Immature natural killer cell (primary cell): ENCODE data around the gene SLC27A5. TPM values are rescaled to one million over a fixed set of nuclear protein-coding genes. Genes with fewer than 3 reads are reported as not detected.

ENCODE experiments used
- DNase-seq, 3 donors: peaks; one replicate each; pipeline ENCODE4 v3.0.0; 2022; ENCODE audit warnings: mixed read lengths in 1 of 3
- H3K27ac Mint-ChIP-seq, 6 donors: one replicate each; pipeline ENCODE4 v1.8.0; 2020; ENCODE audit warnings: mixed read lengths in 6 of 6, mild to moderate bottlenecking in 5 of 6, inconsistent platforms in 4 of 6, moderate library complexity in 3 of 6
- H3K27me3 Mint-ChIP-seq, 3 donors: one replicate each; pipeline ENCODE4 v1.8.0; 2020 to 2021; ENCODE audit warnings: low read depth in 3 of 3, mild to moderate bottlenecking in 3 of 3, mixed read lengths in 3 of 3, moderate library complexity in 3 of 3, inconsistent platforms in 1 of 3
- H3K36me3 Mint-ChIP-seq, 3 donors: one replicate each; pipeline ENCODE4 v1.8.0; 2020; ENCODE audit warnings: mixed read lengths in 3 of 3, inconsistent platforms in 2 of 3, mild to moderate bottlenecking in 2 of 3
- H3K4me1 Mint-ChIP-seq, 2 donors: one replicate each; pipeline ENCODE4 v1.8.0; 2020; ENCODE audit warnings: inconsistent platforms in 2 of 2, mild to moderate bottlenecking in 2 of 2, mixed read lengths in 2 of 2, moderate library complexity in 1 of 2
- H3K4me3 Mint-ChIP-seq, 5 donors: one replicate each; pipeline ENCODE4 v1.8.0; 2020; ENCODE audit warnings: mild to moderate bottlenecking in 5 of 5, mixed read lengths in 5 of 5, inconsistent platforms in 3 of 5, moderate library complexity in 3 of 5
- H3K9me3 Mint-ChIP-seq, 6 donors: one replicate each; pipeline ENCODE4 v1.8.0; 2020; ENCODE audit warnings: mild to moderate bottlenecking in 6 of 6, mixed read lengths in 6 of 6, inconsistent platforms in 4 of 6, moderate library complexity in 3 of 6
- polyA plus RNA-seq, 3 donors: library from polyadenylated mRNA; unstranded; fragments of 300-500 nt; fragmentation: Illumina TruSeq; gene quantifications; one replicate each; pipeline ENCODE4 v1.2.3, GENCODE V29; 2021

The SLC27A5 gene
- polyA plus RNA-seq = 10 to 100 TPM in 2 of 3 donors, 1 to 10 TPM in 1; 7.6 to 23.7 (median 14.8) TPM

GRCh38 chr19:58511353-58512208, at the start of gene SLC27A5:
Gene SLC27A5, minus strand, starts transcription at chr19:58511992. Its CDS starts 37 bp downstream, at chr19:58511955.
- Mint-ChIP-seq H3K36me3 (peaks cover 5 to 6% (median 5%) of the 10 kb centered on the region in 3 donors), H3K4me1 (peaks cover 5 to 15% of the 10 kb centered on the region in 2 donors), H3K27me3 (peaks cover 0 to 8% (median 3%) of the 10 kb centered on the region in 3 donors), H3K9me3 (peaks cover 5 to 11% (median 9%) of the 10 kb centered on the region in 6 donors), H3K4me3 (no peak within 1 kb of the TSS), H3K27ac (no peak within 1 kb of the TSS)
- no peak for DNase-seq

GRCh38 chr19:58560921-58561320, 49.1 kb upstream of the SLC27A5 start:
- Mint-ChIP-seq H3K4me3 (peak overlapping the region; percentile 82 to 97 (median 91)), H3K9me3 (peaks cover 0 to 2% (median 0%) of the 10 kb centered on the region in 6 donors), H3K27ac (peak overlapping the region; percentile 84 to 99 (median 98)), H3K4me1 (peaks cover 68 to 79% of the 10 kb centered on the region in 2 donors), H3K27me3 (peaks cover 17 to 26% (median 21%) of the 10 kb centered on the region in 3 donors), H3K36me3 (peaks cover 0 to 6% (median 0%) of the 10 kb centered on the region in 3 donors)
- DNase-seq = no peak

GRCh38 chr19:58560007-58560887, 48.5 kb upstream of the SLC27A5 start:
- Mint-ChIP-seq H3K9me3 (peaks cover 0 to 2% (median 0%) of the 10 kb centered on the region in 6 donors), H3K27ac (peak overlapping the region; percentile 98 to 99 (median 99)), H3K36me3 (peaks cover 0 to 8% (median 0%) of the 10 kb centered on the region in 3 donors), H3K4me1 (peaks cover 71 to 83% of the 10 kb centered on the region in 2 donors), H3K27me3 (peaks cover 17 to 27% (median 23%) of the 10 kb centered on the region in 3 donors), H3K4me3 (peak overlapping the region; percentile 96 to 99 (median 97))
- DNase-seq = no peak

- Mint-ChIP-seq H3K4me3 (peak overlapping the region; percentile 96 to 99 (median 97)), H3K27me3 (peaks cover 23 to 33% (median 28%) of the 10 kb centered on the region in 3 donors), H3K27ac (peak overlapping the region; percentile 98 to 99 (median 99)), H3K9me3 (peaks cover 0 to 2% (median 0%) of the 10 kb centered on the region in 6 donors), H3K4me1 (peaks cover 78 to 88% of the 10 kb centered on the region in 2 donors), H3K36me3 (peaks cover 0 to 12% (median 0%) of the 10 kb centered on the region in 3 donors)
- DNase-seq = peak; percentile 63 to 82 (median 81)
Observed at GRCh38 chr19:58559275-58560006, 47.6 kb upstream of the SLC27A5 start.

GRCh38 chr19:58558623-58559274, 47.0 kb upstream of the SLC27A5 start:
- Mint-ChIP-seq H3K4me3 (peak overlapping the region; percentile 96 to 99 (median 97)), H3K27me3 (peaks cover 24 to 33% (median 28%) of the 10 kb centered on the region in 3 donors), H3K36me3 (peaks cover 0 to 13% (median 0%) of the 10 kb centered on the region in 3 donors), H3K4me1 (peaks cover 83 to 88% of the 10 kb centered on the region in 2 donors), H3K9me3 (peaks cover 0 to 2% (median 0%) of the 10 kb centered on the region in 6 donors), H3K27ac (peak overlapping the region; percentile 98 to 99 (median 99))
- DNase-seq = peak; percentile 100

- peaks cover 24 to 30% (median 26%) of the 10 kb centered on the region in 3 donors for H3K27me3 Mint-ChIP-seq
- peaks cover 0 to 16% (median 0%) of the 10 kb centered on the region in 3 donors for H3K36me3 Mint-ChIP-seq
- H3K27ac Mint-ChIP-seq = peak within 1 kb of the TSS; percentile 98 to 99 (median 99)
- H3K9me3 Mint-ChIP-seq = peaks cover 0 to 2% (median 0%) of the 10 kb centered on the region in 6 donors
- peaks cover 80 to 87% of the 10 kb centered on the region in 2 donors for H3K4me1 Mint-ChIP-seq
- no peak for DNase-seq
- H3K4me3 Mint-ChIP-seq = peak within 1 kb of the TSS; percentile 96 to 99 (median 97)
Observed at GRCh38 chr19:58558066-58558622, 46.4 kb upstream of the SLC27A5 start, which contains the start of gene UBE2M. Gene UBE2M, minus strand, starts transcription at chr19:58558611. Its CDS starts 230 bp downstream, at chr19:58558381.

GRCh38 chr19:58557221-58558065, 45.7 kb upstream of the SLC27A5 start:
- Mint-ChIP-seq H3K27ac (peak overlapping the region; percentile 89 to 99 (median 96)), H3K4me1 (peaks cover 81 to 87% of the 10 kb centered on the region in 2 donors), H3K4me3 (peak overlapping the region; percentile 85 to 97 (median 90)), H3K9me3 (no peaks in the 10 kb centered on the region), H3K27me3 (peaks cover 22 to 28% (median 27%) of the 10 kb centered on the region in 3 donors), H3K36me3 (peaks cover 5 to 22% (median 6%) of the 10 kb centered on the region in 3 donors)
- DNase-seq = no peak

- Mint-ChIP-seq H3K9me3 (no peaks in the 10 kb centered on the region), H3K27ac (peak overlapping the region; percentile 85 to 99 (median 96)), H3K4me1 (peaks cover 74 to 82% of the 10 kb centered on the region in 2 donors), H3K36me3 (peaks cover 10 to 27% (median 11%) of the 10 kb centered on the region in 3 donors), H3K27me3 (peaks cover 19 to 23% (median 23%) of the 10 kb centered on the region in 3 donors), H3K4me3 (peak overlapping the region; percentile 85 to 97 (median 90))
- no peak for DNase-seq
Observed at GRCh38 chr19:58556622-58557220, 44.9 kb upstream of the SLC27A5 start.

GRCh38 chr19:58555920-58556621, 44.3 kb upstream of the SLC27A5 start:
- no peak for DNase-seq
- Mint-ChIP-seq H3K4me3 (peak overlapping the region; percentile 85 to 97 (median 90)), H3K36me3 (peaks cover 11 to 28% (median 12%) of the 10 kb centered on the region in 3 donors), H3K27ac (peak overlapping the region; percentile 95 to 99 (median 98)), H3K9me3 (no peaks in the 10 kb centered on the region), H3K4me1 (peaks cover 67 to 75% of the 10 kb centered on the region in 2 donors), H3K27me3 (peaks cover 19 to 24% (median 20%) of the 10 kb centered on the region in 3 donors)

GRCh38 chr19:58555369-58555885, 43.6 kb upstream of the SLC27A5 start:
- peak overlapping the region; percentile 95 to 97 (median 97) for H3K4me3 Mint-ChIP-seq
- peaks cover 61 to 69% of the 10 kb centered on the region in 2 donors for H3K4me1 Mint-ChIP-seq
- no peaks in the 10 kb centered on the region for H3K9me3 Mint-ChIP-seq
- peaks cover 19 to 24% (median 22%) of the 10 kb centered on the region in 3 donors for H3K27me3 Mint-ChIP-seq
- H3K27ac Mint-ChIP-seq = peak overlapping the region; percentile 97 to 99 (median 98)
- H3K36me3 Mint-ChIP-seq = peaks cover 11 to 28% (median 15%) of the 10 kb centered on the region in 3 donors
- no peak for DNase-seq
